GM12892 (cell line): ENCODE data around the gene TMEM45A.

Experiments
- POLR2A ChIP-seq: IDR thresholded peaks from 2 replicates; pipeline ENCODE4 v1.6.1; 2011; ENCODE audit warnings: low read depth, low read length, control low read depth
- TAF1 ChIP-seq: IDR thresholded peaks from 2 replicates; pipeline ENCODE4 v1.6.1; 2011; ENCODE audit warnings: low read depth, mild to moderate bottlenecking, control low read depth, low read length, borderline replicate concordance

GRCh38 chr3:100588251-100588650 is 95.8 kb downstream of the TMEM45A start:
- no peak for TF ChIP-seq POLR2A
- TF ChIP-seq TAF1: no peak
